ENCODE data around the gene SMARCAL1.

Gene SMARCAL1

DNA sequence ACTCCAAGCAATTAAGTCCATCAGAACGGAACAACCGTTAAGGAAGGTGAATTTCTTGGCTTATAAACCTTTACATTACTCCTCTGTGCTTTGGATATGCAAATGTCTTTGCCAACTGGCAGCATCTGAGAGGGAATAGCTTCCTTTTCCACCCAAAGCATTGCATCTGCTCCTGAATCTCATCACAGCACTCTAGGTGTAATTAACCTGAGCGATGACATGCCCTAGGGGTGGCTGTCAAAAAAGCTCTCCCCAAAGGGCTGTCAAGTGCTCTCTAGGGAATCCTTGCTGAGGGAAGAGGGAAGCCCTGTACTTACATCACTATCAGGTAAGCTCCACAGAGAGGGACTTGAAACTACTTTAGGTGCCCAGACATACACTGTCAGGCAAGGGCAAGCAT is 5.5 kb upstream of the SMARCAL1 start:
- Histone ChIP-seq H3K9me3 (replicated peaks; ENCODE audit: insufficient read depth, low read length) (no peaks in the 10 kb centered on the region), H3K4me1 (ENCODE audit: low read length) (no peaks in the 10 kb centered on the region), H3K9me2 (replicated peaks; ENCODE audit: insufficient read depth, low read length) (no peaks in the 10 kb centered on the region), H4K20me1 (ENCODE audit: insufficient read depth, low read length) (no peaks in the 10 kb centered on the region), H3K36me3 (replicated peaks; ENCODE audit: insufficient read depth, low read length) (no peaks in the 10 kb centered on the region), H3K9ac (ENCODE audit: low read length) (no peak overlapping the region), H3F3A (ENCODE audit: insufficient read depth, low read length) (no peaks in the 10 kb centered on the region), H2AFZ (ENCODE audit: low read length) (no peak overlapping the region), H3K27ac (ENCODE audit: low read length) (no peak overlapping the region), H3K27me3 (replicated peaks; ENCODE audit: insufficient read depth, low read length) (no peaks in the 10 kb centered on the region), H3K79me2 (ENCODE audit: low read length) (no peaks in the 10 kb centered on the region), H3K4me3 (ENCODE audit: low read length) (no peak overlapping the region), H3K4me2 (ENCODE audit: low read depth, low read length) (no peak overlapping the region)
- DNase-seq, result no peak
- TF ChIP-seq EZH2 (optimal IDR thresholded peaks at IDR 0.05; ENCODE audit: low read depth, low read length) (no peak), CTCF (IDR thresholded peaks at IDR 0.05; ENCODE audit: low read length) (no peak), EZH2phosphoT487 (IDR thresholded peaks at IDR 0.05; ENCODE audit: low read length) (no peak)

DNA sequence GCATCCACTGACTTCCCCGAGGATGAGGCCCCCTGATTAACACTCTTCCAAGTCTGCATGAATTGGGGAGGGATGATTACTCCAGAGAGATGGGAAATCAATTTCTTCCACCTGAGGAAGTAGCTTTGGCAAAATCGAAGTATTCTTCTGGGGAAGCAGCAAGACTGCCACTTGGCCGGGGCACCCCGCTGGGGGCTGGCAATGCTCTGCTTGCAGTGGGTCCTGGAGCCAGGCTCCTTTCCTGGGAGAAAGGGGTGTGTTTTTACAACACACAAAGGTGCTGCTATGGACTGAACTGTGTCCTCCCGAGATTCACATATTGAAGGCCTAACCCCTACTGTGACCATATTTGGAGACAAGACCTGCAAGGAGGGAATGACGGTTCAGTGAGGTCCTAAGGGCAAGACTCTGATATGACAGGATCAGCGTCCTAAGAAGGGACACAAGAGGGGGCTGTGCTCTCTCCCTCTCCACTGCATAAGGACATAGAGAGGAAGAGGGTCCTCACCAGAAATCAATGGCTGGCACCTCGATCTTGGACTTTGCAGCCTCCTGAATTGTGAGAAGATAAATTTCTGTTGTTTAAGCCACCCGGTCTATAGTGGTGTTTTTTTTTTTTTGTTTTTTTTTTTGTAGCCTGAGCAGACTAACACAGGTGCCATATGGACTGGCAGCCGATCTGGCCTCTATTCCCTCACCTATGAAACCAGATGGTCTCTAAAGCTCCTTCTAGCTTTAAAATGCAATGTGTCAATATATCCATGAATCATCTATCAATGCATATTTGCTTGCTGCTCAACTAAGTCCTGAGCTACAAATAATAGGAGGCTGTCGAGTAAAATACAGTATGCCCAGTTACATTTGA is 3.6 kb upstream of the SMARCAL1 start:
- H3K4me1 ChIP-seq (ENCODE audit: low read length), result no peaks in the 10 kb centered on the region
- H3K36me3 ChIP-seq (replicated peaks; ENCODE audit: insufficient read depth, low read length), result no peaks in the 10 kb centered on the region
- no peak overlapping the region for H3K27ac ChIP-seq (ENCODE audit: low read length)
- H3K9ac ChIP-seq (ENCODE audit: low read length), result no peak overlapping the region
- TF ChIP-seq CTCF (IDR thresholded peaks at IDR 0.05; ENCODE audit: low read length) (no peak), EZH2 (optimal IDR thresholded peaks at IDR 0.05; ENCODE audit: low read depth, low read length) (no peak), EZH2phosphoT487 (IDR thresholded peaks at IDR 0.05; ENCODE audit: low read length) (no peak)
- H3K27me3 ChIP-seq (replicated peaks; ENCODE audit: insufficient read depth, low read length), result no peaks in the 10 kb centered on the region
- no peaks in the 10 kb centered on the region for H3F3A ChIP-seq (ENCODE audit: insufficient read depth, low read length)
- no peaks in the 10 kb centered on the region for H3K9me2 ChIP-seq (replicated peaks; ENCODE audit: insufficient read depth, low read length)
- no peak overlapping the region for H2AFZ ChIP-seq (ENCODE audit: low read length)
- H3K9me3 ChIP-seq (replicated peaks; ENCODE audit: insufficient read depth, low read length), result no peaks in the 10 kb centered on the region
- H3K79me2 ChIP-seq (ENCODE audit: low read length), result no peaks in the 10 kb centered on the region
- no peak overlapping the region for H3K4me2 ChIP-seq (ENCODE audit: low read depth, low read length)
- DNase-seq, result no peak
- no peaks in the 10 kb centered on the region for H4K20me1 ChIP-seq (ENCODE audit: insufficient read depth, low read length)
- H3K4me3 ChIP-seq (ENCODE audit: low read length), result no peak overlapping the region

- Histone ChIP-seq H3K9ac (ENCODE audit: low read length) (no peak overlapping the region), H3K36me3 (replicated peaks; ENCODE audit: insufficient read depth, low read length) (no peaks in the 10 kb centered on the region), H3K4me2 (ENCODE audit: low read depth, low read length) (no peak overlapping the region)
Measured at GRCh38 chr2:216410550-216410949, 1.7 kb upstream of the SMARCAL1 start.

More at GRCh38 chr2:216410550-216410949, 1.7 kb upstream of the SMARCAL1 start:
- no peaks in the 10 kb centered on the region for H3K27me3 ChIP-seq (replicated peaks; ENCODE audit: insufficient read depth, low read length)
- no peaks in the 10 kb centered on the region for H3K4me1 ChIP-seq (ENCODE audit: low read length)
- H3K27ac ChIP-seq (ENCODE audit: low read length), result no peak overlapping the region
- H3K9me3 ChIP-seq (replicated peaks; ENCODE audit: insufficient read depth, low read length), result no peaks in the 10 kb centered on the region
- H3F3A ChIP-seq (ENCODE audit: insufficient read depth, low read length), result no peaks in the 10 kb centered on the region
- H3K79me2 ChIP-seq (ENCODE audit: low read length), result no peaks in the 10 kb centered on the region
- no peak overlapping the region for H3K4me3 ChIP-seq (ENCODE audit: low read length)
- no peak overlapping the region for H2AFZ ChIP-seq (ENCODE audit: low read length)
- H4K20me1 ChIP-seq (ENCODE audit: insufficient read depth, low read length), result no peaks in the 10 kb centered on the region
- TF ChIP-seq EZH2phosphoT487 (IDR thresholded peaks at IDR 0.05; ENCODE audit: low read length) (no peak), CTCF (IDR thresholded peaks at IDR 0.05; ENCODE audit: low read length) (no peak), EZH2 (optimal IDR thresholded peaks at IDR 0.05; ENCODE audit: low read depth, low read length) (no peak)
- DNase-seq, result no peak
- H3K9me2 ChIP-seq (replicated peaks; ENCODE audit: insufficient read depth, low read length), result no peaks in the 10 kb centered on the region
